PC-9 (cell line): ENCODE results near the gene NUDT1. TPM values are rescaled to one million over a fixed set of nuclear protein-coding genes. Genes with fewer than 3 reads are reported as not detected.

Experiments used
- BruUV-seq: library from RNA; stranded (reverse); fragments of 400-500 nt; replicated peaks from 2 replicates; lab custom pipeline; 2021; lab: Mats Ljungman, UMichigan
- CTCF ChIA-PET: fragments of 300-600 bp; sonication (Branson Sonifier 250); formaldehyde crosslinking; loops from one replicate; lab custom pipeline; 2022; ENCODE audit warnings: antibody characterized with exemption; lab: Charles Lee
- POLR2A ChIA-PET: fragments of 300-600 bp; sonication (Branson Sonifier 250); formaldehyde crosslinking; loops from one replicate; lab custom pipeline; 2022; ENCODE audit warnings: antibody characterized with exemption; ENCODE audit not compliant: unreplicated experiment; lab: Charles Lee
- DNase-seq, 2 experiments: peaks; one replicate each; pipeline versions ENCODE4 v3.0.0 to v3.0.0-alpha.2; 2015 to 2022; ENCODE audit warnings: mixed read lengths in 1 of 2
- H2AFZ ChIP-seq: fragments of 200-600 bp; sonication (generic); 2 replicates; pipeline ENCODE4 v1.8.1; 2017; ENCODE audit warnings: antibody characterized with exemption
- H3F3A ChIP-seq: fragments of 200-600 bp; sonication (generic); 2 replicates; pipeline ENCODE4 v1.8.1; 2017; ENCODE audit warnings: antibody characterized with exemption, mild to moderate bottlenecking, low read depth; ENCODE audit not compliant: insufficient read depth
- H3K27ac ChIP-seq: fragments of 200-600 bp; sonication (generic); 2 replicates; pipeline ENCODE4 v1.6.1; 2016; ENCODE audit warnings: mixed run types
- H3K27me3 ChIP-seq: fragments of 200-600 bp; sonication (generic); 2 replicates; pipeline ENCODE4 v1.6.1; 2016; ENCODE audit warnings: low read depth, mixed run types; ENCODE audit not compliant: insufficient read depth
- H3K36me3 ChIP-seq: fragments of 200-600 bp; sonication (generic); 2 replicates; pipeline ENCODE4 v1.6.1; 2016; ENCODE audit warnings: low read depth, mixed run types
- H3K4me1 ChIP-seq: fragments of 200-600 bp; sonication (generic); replicated peaks from 2 replicates; pipeline ENCODE4 v1.6.1; 2016; ENCODE audit warnings: mixed run types; ENCODE audit not compliant: insufficient read depth
- H3K4me2 ChIP-seq: fragments of 200-600 bp; sonication (generic); 2 replicates; pipeline ENCODE4 v1.6.1; 2017; ENCODE audit warnings: mixed run types
- H3K4me3 ChIP-seq: fragments of 200-600 bp; sonication (generic); 2 replicates; pipeline ENCODE4 v1.6.1; 2016; ENCODE audit warnings: mixed run types
- H3K79me2 ChIP-seq: fragments of 200-600 bp; sonication (generic); 2 replicates; pipeline ENCODE4 v1.6.1; 2017; ENCODE audit warnings: low read depth, mixed run types
- H3K9me2 ChIP-seq: fragments of 200-600 bp; sonication (generic); 2 replicates; pipeline ENCODE4 v1.8.1; 2017; ENCODE audit warnings: mild to moderate bottlenecking; ENCODE audit not compliant: insufficient read depth
- H3K9me3 ChIP-seq: fragments of 200-600 bp; sonication (generic); 2 replicates; pipeline ENCODE4 v1.8.1; 2016; ENCODE audit warnings: low read depth; ENCODE audit not compliant: insufficient read depth
- H4K20me1 ChIP-seq: fragments of 200-600 bp; sonication (generic); 2 replicates; pipeline ENCODE4 v1.8.1; 2017; ENCODE audit not compliant: insufficient read depth
- EZH2 ChIP-seq: fragments of 200-600 bp; sonication (generic); IDR thresholded peaks from 2 replicates; pipeline ENCODE4 v1.8.0; 2017; ENCODE audit warnings: antibody characterized with exemption, low read depth
- intact Hi-C: fragments of 100-400 bp; cut with micrococcal nuclease; formaldehyde crosslinking; loops from one replicate; pipeline ENCODE4 v1.10.0; 2022; ENCODE audit not compliant: unreplicated experiment
- total RNA-seq: library from RNA; stranded (reverse); gene quantifications from 2 replicates; pipeline ENCODE4 v1.2.3, GENCODE V29; 2021
- TF ChIP-seq, protein P1 (sequence below): fragments of 200-600 bp; sonication (generic); conservative IDR thresholded peaks from 2 replicates; pipeline ENCODE4 v1.6.1; 2017; ENCODE audit warnings: mixed run types, antibody characterized with exemption, mild to moderate bottlenecking, moderate library complexity

The NUDT1 gene
- total RNA-seq, 1 experiment from 2014 or later: 63.9 TPM

DNA sequence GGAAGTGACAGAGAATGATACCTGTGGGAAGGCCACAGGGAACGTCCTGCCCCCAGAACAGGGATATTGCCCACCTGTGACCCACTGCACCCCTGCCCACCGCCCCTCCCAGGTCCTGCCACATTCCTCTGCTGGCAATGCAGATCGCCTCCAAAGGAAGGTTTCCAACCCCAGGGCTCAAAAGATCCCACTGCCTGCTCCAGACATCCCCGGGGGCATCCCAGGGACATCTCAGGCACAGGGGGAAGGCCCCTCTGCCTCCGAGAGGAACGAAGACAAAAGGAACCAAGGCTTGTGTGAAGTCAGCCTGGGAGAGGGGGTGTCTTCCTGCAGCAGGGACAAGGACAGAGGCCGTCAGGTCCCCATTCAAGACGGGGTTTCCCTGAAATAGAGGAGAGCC, 28.5 kb downstream of the NUDT1 start:
- no peaks in the 10 kb centered on the region for H3K36me3 ChIP-seq
- H3K4me3 ChIP-seq: no peak overlapping the region; the same call in 1 of the 2 replicates
- BruUV-seq: no TSS peak
- H2AFZ ChIP-seq: no peak overlapping the region
- 0 out of 2 replicates have a peak, but pooled peaks cover 5% of the 10 kb centered on the region for H4K20me1 ChIP-seq
- TF ChIP-seq EZH2: no peak
- TF ChIP-seq, protein P1, sequence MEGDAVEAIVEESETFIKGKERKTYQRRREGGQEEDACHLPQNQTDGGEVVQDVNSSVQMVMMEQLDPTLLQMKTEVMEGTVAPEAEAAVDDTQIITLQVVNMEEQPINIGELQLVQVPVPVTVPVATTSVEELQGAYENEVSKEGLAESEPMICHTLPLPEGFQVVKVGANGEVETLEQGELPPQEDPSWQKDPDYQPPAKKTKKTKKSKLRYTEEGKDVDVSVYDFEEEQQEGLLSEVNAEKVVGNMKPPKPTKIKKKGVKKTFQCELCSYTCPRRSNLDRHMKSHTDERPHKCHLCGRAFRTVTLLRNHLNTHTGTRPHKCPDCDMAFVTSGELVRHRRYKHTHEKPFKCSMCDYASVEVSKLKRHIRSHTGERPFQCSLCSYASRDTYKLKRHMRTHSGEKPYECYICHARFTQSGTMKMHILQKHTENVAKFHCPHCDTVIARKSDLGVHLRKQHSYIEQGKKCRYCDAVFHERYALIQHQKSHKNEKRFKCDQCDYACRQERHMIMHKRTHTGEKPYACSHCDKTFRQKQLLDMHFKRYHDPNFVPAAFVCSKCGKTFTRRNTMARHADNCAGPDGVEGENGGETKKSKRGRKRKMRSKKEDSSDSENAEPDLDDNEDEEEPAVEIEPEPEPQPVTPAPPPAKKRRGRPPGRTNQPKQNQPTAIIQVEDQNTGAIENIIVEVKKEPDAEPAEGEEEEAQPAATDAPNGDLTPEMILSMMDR: no peak
- no peak for DNase-seq
- ChIA-PET POLR2A (interaction anchor here (0.7 kb wide), 1 partner anchor 255 kb away, joined by 29 read pairs; no protein-coding TSS in a partner anchor), CTCF (no interaction called here)
- peak overlapping the region; percentile 78 for H3K27ac ChIP-seq
- H3K79me2 ChIP-seq: no peaks in the 10 kb centered on the region
- H3F3A ChIP-seq: peaks cover 37% of the 10 kb centered on the region
- H3K9me2 ChIP-seq: no peaks in the 10 kb centered on the region
- H3K9me3 ChIP-seq: no peaks in the 10 kb centered on the region
- H3K4me2 ChIP-seq: peak overlapping the region; percentile 85
- no peaks in the 10 kb centered on the region for H3K27me3 ChIP-seq
- H3K4me1 ChIP-seq: peaks cover 38% of the 10 kb centered on the region
- intact Hi-C loops: loop anchor here (2.0 kb wide), 1 partner anchor 36 kb away; no protein-coding TSS in a partner anchor

DNA sequence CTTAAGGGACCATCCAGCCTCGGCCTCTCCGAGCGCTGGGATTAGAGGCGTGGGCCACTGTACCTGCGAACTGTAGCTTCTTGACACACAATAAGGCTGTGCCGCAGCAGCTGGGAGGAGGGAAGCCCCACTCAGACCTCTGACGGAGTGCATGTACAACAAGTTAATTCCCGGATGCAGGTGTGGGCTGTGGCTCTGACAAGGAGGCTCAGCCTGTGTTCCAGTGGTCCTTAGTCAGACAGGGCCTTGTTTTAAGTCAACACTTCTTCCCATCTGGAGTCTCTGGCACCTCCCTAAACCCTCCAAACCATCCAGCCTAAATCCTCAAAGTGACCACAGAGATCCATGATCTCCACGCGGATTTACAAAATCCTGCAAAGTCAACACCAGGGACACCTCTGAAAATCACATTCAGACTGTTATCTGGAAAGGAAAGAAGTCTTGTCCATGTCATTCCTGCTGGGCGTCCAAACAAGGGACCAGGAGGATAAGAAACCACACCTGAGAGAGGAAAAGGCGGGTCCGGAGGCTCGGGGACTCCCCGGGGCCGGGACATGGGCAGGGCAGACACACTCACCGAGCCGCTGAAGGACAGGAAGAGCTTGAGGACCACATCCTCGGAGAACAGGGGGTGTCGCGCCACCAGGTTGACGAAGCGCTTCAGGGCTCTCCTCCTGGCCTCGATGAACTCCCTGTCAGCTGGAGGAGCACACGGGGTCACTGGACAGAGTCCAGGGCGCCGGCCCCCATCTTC, 29.4 kb downstream of the NUDT1 start:
- CTCF ChIA-PET: no interaction called here
- intact Hi-C loops: loop anchor here (2.0 kb wide), 1 partner anchor 35 kb away; no protein-coding TSS in a partner anchor
- Histone ChIP-seq H3K4me1 (peaks cover 28% of the 10 kb centered on the region), H3K9me2 (no peaks in the 10 kb centered on the region), H4K20me1 (0 out of 2 replicates have a peak, but pooled peaks cover 5% of the 10 kb centered on the region), H2AFZ (no peak overlapping the region), H3K4me2 (peak overlapping the region; percentile 85; the same call in 1 of the 2 replicates), H3K27ac (no peak overlapping the region), H3K79me2 (no peaks in the 10 kb centered on the region), H3K4me3 (no peak overlapping the region), H3K9me3 (no peaks in the 10 kb centered on the region), H3F3A (peaks cover 28% of the 10 kb centered on the region), H3K36me3 (no peaks in the 10 kb centered on the region), H3K27me3 (no peaks in the 10 kb centered on the region)
- TF ChIP-seq, protein P1: no peak
- no peak for DNase-seq
- POLR2A ChIA-PET: interaction anchor here (0.6 kb wide), 1 partner anchor 69 kb away, joined by 4 read pairs; no protein-coding TSS in a partner anchor
- BruUV-seq: no TSS peak

DNA sequence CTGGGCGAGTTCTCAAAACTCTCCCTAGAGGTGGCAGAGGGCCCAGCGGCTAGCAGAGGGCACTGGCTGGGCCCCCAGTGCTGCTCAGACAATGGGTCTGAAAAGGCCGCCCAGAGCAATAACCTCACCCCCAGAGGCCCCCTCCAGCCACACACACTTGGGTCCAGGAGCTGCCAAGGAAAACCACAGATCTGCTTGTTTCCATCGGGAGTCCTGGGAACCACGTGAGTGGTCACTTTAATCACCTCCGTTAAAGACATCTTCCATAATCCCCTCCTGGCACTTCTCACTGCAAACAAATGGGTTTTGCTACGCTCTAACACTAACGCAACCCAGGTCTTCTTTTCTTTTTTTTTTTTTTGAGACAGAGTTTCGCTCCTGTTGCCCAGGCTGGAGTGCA, 30.0 kb downstream of the NUDT1 start:
- CTCF ChIA-PET: no interaction called here
- BruUV-seq: no TSS peak
- H2AFZ ChIP-seq: no peak overlapping the region
- H3K27ac ChIP-seq: no peak overlapping the region
- H3K36me3 ChIP-seq: no peaks in the 10 kb centered on the region
- no peaks in the 10 kb centered on the region for H3K9me3 ChIP-seq
- peaks cover 22% of the 10 kb centered on the region for H3F3A ChIP-seq
- intact Hi-C loops: no loop called here
- H3K4me2 ChIP-seq: no peak overlapping the region
- no peaks in the 10 kb centered on the region for H3K9me2 ChIP-seq
- no peak overlapping the region for H3K4me3 ChIP-seq
- H3K27me3 ChIP-seq: no peaks in the 10 kb centered on the region
- TF ChIP-seq EZH2: no peak
- TF ChIP-seq, protein P1: no peak
- 0 out of 2 replicates have a peak, but pooled peaks cover 5% of the 10 kb centered on the region for H4K20me1 ChIP-seq
- POLR2A ChIA-PET: interaction anchor here (0.6 kb wide), 1 partner anchor 68 kb away, joined by 4 read pairs; no protein-coding TSS in a partner anchor
- DNase-seq: no peak
- peaks cover 22% of the 10 kb centered on the region for H3K4me1 ChIP-seq
- H3K79me2 ChIP-seq: no peaks in the 10 kb centered on the region
